ENCODE results near the gene PTPRA. TPM values are rescaled to one million over a fixed set of nuclear protein-coding genes. Genes with fewer than 3 reads are reported as not detected.

The PTPRA gene
- total and polyA plus RNA-seq, 2 of the 4 experiments (the other 2 are of a cell fraction) = 35.0 to 50.0 TPM

- H4K5ac ChIP-seq (ENCODE audit: low read depth, low read length) = no peak overlapping the region
- no peak overlapping the region for H2BK20ac ChIP-seq (ENCODE audit: low read depth, low read length)
- intact Hi-C loops (cut with micrococcal nuclease) = no loop called here
- H2BK120ac ChIP-seq (ENCODE audit: low read depth, low read length) = no peak overlapping the region
- no peak overlapping the region for H2AK9ac ChIP-seq (replicated peaks; ENCODE audit: low read depth, low read length, poor library complexity)
- no peak overlapping the region for H4K91ac ChIP-seq (ENCODE audit: insufficient read depth, low read depth, low read length)
- peaks cover 8% of the 10 kb centered on the region for H3K4me1 ChIP-seq (ENCODE audit: control insufficient read depth, insufficient read depth, low read length)
- POLR2A ChIA-PET (ENCODE audit: unreplicated experiment) = no interaction called here
- no peak for ATAC-seq (ENCODE audit: low read depth)
- CTCF ChIA-PET = interaction anchor here (0.6 kb wide), 1 partner anchor 19 kb away, joined by 3 read pairs; no protein-coding TSS in a partner anchor
- no peak overlapping the region for H2AFZ ChIP-seq (replicated peaks; ENCODE audit: low read length, poor library complexity)
- H3K4ac ChIP-seq (ENCODE audit: low read depth, low read length) = no peak overlapping the region
- H2BK15ac ChIP-seq (ENCODE audit: low read depth, low read length) = no peak overlapping the region
- H2BK5ac ChIP-seq (ENCODE audit: low read depth, low read length, poor library complexity, severe bottlenecking) = no peak overlapping the region
- no peak overlapping the region for H3K18ac ChIP-seq (ENCODE audit: low read depth, low read length)
- no peak overlapping the region for H3K4me2 ChIP-seq (ENCODE audit: low read depth, low read length)
- no peak overlapping the region for H3K23ac ChIP-seq (ENCODE audit: low read depth, low read length)
- BruUV-seq (replicated peaks) = no TSS peak
- H3K9ac ChIP-seq (ENCODE audit: low read depth, low read length) = no peak overlapping the region
- no peak overlapping the region for H3K4me3 ChIP-seq (ENCODE audit: insufficient read depth, low read depth, low read length)
- dilution Hi-C loops (cut with HindIII; ENCODE audit: low sequenced_read_pairs, unreplicated experiment) = no loop called here
- no peak overlapping the region for H3K14ac ChIP-seq (replicated peaks; ENCODE audit: low read depth, low read length)
- no peaks in the 10 kb centered on the region for H3K9me3 ChIP-seq (ENCODE audit: control insufficient read depth, insufficient read depth, low read length)
- H3K36me3 ChIP-seq (ENCODE audit: control insufficient read depth, insufficient read depth, low read length) = peaks cover 18% of the 10 kb centered on the region
- in situ Hi-C loops (cut with MboI; ENCODE audit: low sequenced_read_pairs) = no loop called here
- no peak overlapping the region for H3K27ac ChIP-seq (ENCODE audit: insufficient read depth, low read length)
- peaks cover 13% of the 10 kb centered on the region for H3K9me1 ChIP-seq (ENCODE audit: insufficient read depth, low read length)
- H3K27me3 ChIP-seq (ENCODE audit: control insufficient read depth, insufficient read depth, low read length) = no peaks in the 10 kb centered on the region
- H4K20me1 ChIP-seq (ENCODE audit: insufficient read depth, low read length) = peaks cover 13% of the 10 kb centered on the region; the same call in 1 of the 2 replicates
- H4K8ac ChIP-seq (ENCODE audit: low read depth in 2 of 2, low read length in 2 of 2) = no peak overlapping the region
- H2AK5ac ChIP-seq (ENCODE audit: low read depth, low read length) = no peak overlapping the region
- DNase-seq = no peak
- WGBS, 2 experiments (ENCODE audit: extremely low coverage in 2 of 2, insufficient read length in 1 of 2) = 100% methylated on average over 1 of the region's 7 CpGs; no CpG with 5 or more reads in 1 of the 2 experiments
- no peak for TF ChIP-seq POLR2A (IDR thresholded peaks at IDR 0.05; ENCODE audit: low read depth, low read length)
- TF ChIP-seq NFE2L2 (IDR thresholded peaks at IDR 0.05; ENCODE audit: low read depth, low read length) = no peak
- TF ChIP-seq MAZ (IDR thresholded peaks at IDR 0.05; ENCODE audit: borderline replicate concordance, low read depth, low read length) = no peak
- no peak for TF ChIP-seq CTCF (conservative IDR thresholded peaks at IDR 0.05; ENCODE audit: low read depth, low read length)
- no peak for TF ChIP-seq RCOR1 (IDR thresholded peaks at IDR 0.05; ENCODE audit: insufficient replicate concordance, low read length)
- TF ChIP-seq RAD21 (IDR thresholded peaks at IDR 0.05; ENCODE audit: low read length) = no peak
- TF ChIP-seq RFX5 (IDR thresholded peaks at IDR 0.05; ENCODE audit: low read depth, low read length) = no peak
- no peak overlapping the region for H3K56ac ChIP-seq (ENCODE audit: extremely low read depth, insufficient read depth, low read length)
- H3K79me1 ChIP-seq (ENCODE audit: low read depth in 1 of 2, low read length in 2 of 2) = 0 out of 4 replicates have a peak, but pooled peaks cover 0 to 9% of the 10 kb centered on the region in 2 experiments
Measured at GRCh38 chr20:3014179-3014578, 140.9 kb downstream of the PTPRA start.

Measured in IMR-90 (cell line).